ENCODE measurements around the gene GPC3.

- TF ChIP-seq, protein P1, sequence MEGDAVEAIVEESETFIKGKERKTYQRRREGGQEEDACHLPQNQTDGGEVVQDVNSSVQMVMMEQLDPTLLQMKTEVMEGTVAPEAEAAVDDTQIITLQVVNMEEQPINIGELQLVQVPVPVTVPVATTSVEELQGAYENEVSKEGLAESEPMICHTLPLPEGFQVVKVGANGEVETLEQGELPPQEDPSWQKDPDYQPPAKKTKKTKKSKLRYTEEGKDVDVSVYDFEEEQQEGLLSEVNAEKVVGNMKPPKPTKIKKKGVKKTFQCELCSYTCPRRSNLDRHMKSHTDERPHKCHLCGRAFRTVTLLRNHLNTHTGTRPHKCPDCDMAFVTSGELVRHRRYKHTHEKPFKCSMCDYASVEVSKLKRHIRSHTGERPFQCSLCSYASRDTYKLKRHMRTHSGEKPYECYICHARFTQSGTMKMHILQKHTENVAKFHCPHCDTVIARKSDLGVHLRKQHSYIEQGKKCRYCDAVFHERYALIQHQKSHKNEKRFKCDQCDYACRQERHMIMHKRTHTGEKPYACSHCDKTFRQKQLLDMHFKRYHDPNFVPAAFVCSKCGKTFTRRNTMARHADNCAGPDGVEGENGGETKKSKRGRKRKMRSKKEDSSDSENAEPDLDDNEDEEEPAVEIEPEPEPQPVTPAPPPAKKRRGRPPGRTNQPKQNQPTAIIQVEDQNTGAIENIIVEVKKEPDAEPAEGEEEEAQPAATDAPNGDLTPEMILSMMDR (IDR thresholded peaks at IDR 0.05; ENCODE audit: low read length) = no peak
- TF ChIP-seq EZH2 (IDR thresholded peaks at IDR 0.05; ENCODE audit: borderline replicate concordance, low read length) = no peak
These were observed 287.1 kb downstream of the GPC3 start for GRCh38 chrX:133698298-133698697.
